OCI-LY7 (cell line): ENCODE measurements around the gene MRPL34. TPM values are rescaled to one million over a fixed set of nuclear protein-coding genes. Genes with fewer than 3 reads are reported as not detected.

Experiments used
- BruUV-seq: library from RNA; stranded (reverse); fragments of 400-500 nt; replicated peaks from 2 replicates; lab custom pipeline; 2021; lab: Mats Ljungman, UMichigan
- CTCF ChIA-PET: fragments of 300-600 bp; sonication (Branson Sonifier 250); formaldehyde crosslinking; loops from one replicate; lab custom pipeline; 2022; ENCODE audit warnings: antibody characterized with exemption; ENCODE audit not compliant: unreplicated experiment; lab: Charles Lee
- POLR2A ChIA-PET: fragments of 300-600 bp; sonication (Branson Sonifier 250); formaldehyde crosslinking; loops from one replicate; lab custom pipeline; 2022; ENCODE audit warnings: antibody characterized with exemption; lab: Charles Lee
- DNase-seq: peaks from one replicate; pipeline ENCODE4 v3.0.0-alpha.2; 2015; ENCODE audit warnings: low spot score
- H2AFZ ChIP-seq: fragments of 200-600 bp; sonication (generic), shearing (Covaris generic); 2 replicates; pipeline ENCODE4 v1.6.1; 2014; ENCODE audit warnings: mild to moderate bottlenecking, antibody characterized with exemption, low read length, moderate library complexity
- H3K27ac ChIP-seq: fragments of 200-600 bp; sonication (generic); 2 replicates; pipeline ENCODE4 v1.5.1; 2014; ENCODE audit warnings: mixed run types, low read depth, mild to moderate bottlenecking, moderate library complexity, low read length, inconsistent platforms; ENCODE audit not compliant: poor library complexity, severe bottlenecking
- H3K36me3 ChIP-seq: fragments of 200-600 bp; sonication (generic); 2 replicates; pipeline ENCODE4 v1.6.1; 2014; ENCODE audit warnings: mild to moderate bottlenecking, antibody characterized with exemption, low read length, moderate library complexity, mixed read lengths; ENCODE audit not compliant: insufficient read depth
- H3K4me1 ChIP-seq: fragments of 200-600 bp; sonication (generic); 2 replicates; pipeline ENCODE4 v1.5.1; 2014; ENCODE audit warnings: mild to moderate bottlenecking, low read length; ENCODE audit not compliant: insufficient read depth, poor library complexity, severe bottlenecking
- H3K4me2 ChIP-seq: fragments of 200-600 bp; sonication (generic); 2 replicates; pipeline ENCODE4 v1.6.1; 2014; ENCODE audit warnings: mild to moderate bottlenecking, low read length
- H3K4me3 ChIP-seq: fragments of 200-600 bp; sonication (generic); 2 replicates; pipeline ENCODE4 v1.5.1; 2014; ENCODE audit warnings: mild to moderate bottlenecking, low read depth, low read length; ENCODE audit not compliant: poor library complexity, severe bottlenecking
- H3K79me2 ChIP-seq: fragments of 200-600 bp; sonication (generic); 2 replicates; pipeline ENCODE4 v1.6.1; 2016; ENCODE audit warnings: low read depth, mild to moderate bottlenecking, low read length, moderate library complexity, mixed read lengths; ENCODE audit not compliant: insufficient read depth
- H3K9me2 ChIP-seq: fragments of 200-600 bp; sonication (generic); 2 replicates; pipeline ENCODE4 v1.6.1; 2016; ENCODE audit warnings: mild to moderate bottlenecking, low read length, mixed read lengths; ENCODE audit not compliant: insufficient read depth
- H3K9me3 ChIP-seq: fragments of 200-600 bp; sonication (generic); 2 replicates; pipeline ENCODE4 v1.6.1; 2014; ENCODE audit warnings: mild to moderate bottlenecking, mixed run types, low read length, mixed read lengths
- H4K20me1 ChIP-seq: fragments of 200-600 bp; sonication (generic); 2 replicates; pipeline ENCODE4 v1.6.1; 2014; ENCODE audit warnings: mild to moderate bottlenecking, antibody characterized with exemption, low read length, moderate library complexity, mixed read lengths; ENCODE audit not compliant: insufficient read depth
- EZH2phosphoT487 ChIP-seq: fragments of 200-600 bp; sonication (generic); IDR thresholded peaks from 2 replicates; pipeline ENCODE4 v1.6.1; 2018; ENCODE audit warnings: low read depth, borderline replicate concordance, mild to moderate bottlenecking, mixed run types, antibody characterized with exemption, low read length, moderate library complexity, mixed read lengths
- intact Hi-C: fragments of 100-400 bp; cut with micrococcal nuclease; formaldehyde crosslinking; loops from one replicate; pipeline ENCODE4 v1.10.0; 2022; ENCODE audit not compliant: unreplicated experiment
- total RNA-seq, 2 experiments: library from RNA; depleted of rRNA in 1 of 2; stranded (reverse); fragments of >200 nt in 1 of 2; shearing (Covaris generic) in 1 of 2; gene quantifications; 2 replicates each; pipeline ENCODE4 v1.2.3, GENCODE V29; 2014 to 2022
- TF ChIP-seq, protein P1 (sequence below): fragments of 200-600 bp; sonication (generic); conservative IDR thresholded peaks from 2 replicates; pipeline ENCODE4 v1.5.1; 2014; ENCODE audit warnings: mild to moderate bottlenecking, antibody characterized with exemption, low read length, moderate library complexity, mixed read lengths

MRPL34 gene
- total RNA-seq, 2 experiments from 2014 or later = 173 to 174 TPM

DNA sequence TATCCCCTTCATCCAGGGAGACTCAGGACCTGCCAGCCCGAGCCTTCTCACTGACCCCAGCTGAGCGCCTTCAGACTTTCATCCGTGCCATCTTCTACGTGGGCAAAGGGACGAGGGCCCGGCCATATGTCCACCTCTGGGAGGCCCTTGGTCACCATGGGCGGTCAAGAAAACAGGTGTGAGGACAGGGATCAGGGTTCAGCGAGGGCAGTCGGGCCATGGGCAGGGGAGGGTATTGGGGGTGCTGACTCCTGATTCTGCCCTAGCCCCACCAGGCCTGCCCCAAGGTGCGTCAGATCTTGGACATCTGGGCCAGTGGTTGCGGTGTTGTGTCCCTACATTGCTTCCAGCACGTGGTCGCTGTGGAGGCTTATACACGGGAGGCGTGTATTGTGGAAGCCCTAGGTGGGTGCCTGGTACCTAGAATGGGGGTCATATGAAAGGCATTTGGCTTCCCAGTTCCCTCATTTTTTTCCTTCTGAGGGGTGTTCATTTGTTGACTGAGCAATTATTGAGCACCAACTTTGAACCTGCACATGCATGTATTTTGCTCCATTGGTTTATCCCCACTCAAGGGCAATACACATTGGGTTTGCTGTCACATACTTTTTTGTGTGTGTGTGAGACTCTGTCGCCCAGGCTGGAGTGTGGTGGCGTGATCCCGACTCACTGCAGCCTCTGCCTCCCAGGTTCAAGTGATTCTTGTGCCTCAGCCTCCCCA is 20.1 kb upstream of the MRPL34 start:
- Histone ChIP-seq H3K9me2 (no peaks in the 10 kb centered on the region), H3K4me2 (no peak overlapping the region), H3K4me1 (peaks cover 16% of the 10 kb centered on the region), H3K27ac (no peak overlapping the region), H2AFZ (no peak overlapping the region), H3K9me3 (no peaks in the 10 kb centered on the region), H4K20me1 (no peaks in the 10 kb centered on the region), H3K79me2 (peaks cover 13% of the 10 kb centered on the region; the same call in 1 of the 2 replicates), H3K4me3 (no peak overlapping the region), H3K36me3 (peaks cover 41% of the 10 kb centered on the region)
- no TSS peak for BruUV-seq
- POLR2A ChIA-PET = no interaction called here
- intact Hi-C loops = no loop called here
- no peak for TF ChIP-seq EZH2phosphoT487
- TF ChIP-seq, protein P1, sequence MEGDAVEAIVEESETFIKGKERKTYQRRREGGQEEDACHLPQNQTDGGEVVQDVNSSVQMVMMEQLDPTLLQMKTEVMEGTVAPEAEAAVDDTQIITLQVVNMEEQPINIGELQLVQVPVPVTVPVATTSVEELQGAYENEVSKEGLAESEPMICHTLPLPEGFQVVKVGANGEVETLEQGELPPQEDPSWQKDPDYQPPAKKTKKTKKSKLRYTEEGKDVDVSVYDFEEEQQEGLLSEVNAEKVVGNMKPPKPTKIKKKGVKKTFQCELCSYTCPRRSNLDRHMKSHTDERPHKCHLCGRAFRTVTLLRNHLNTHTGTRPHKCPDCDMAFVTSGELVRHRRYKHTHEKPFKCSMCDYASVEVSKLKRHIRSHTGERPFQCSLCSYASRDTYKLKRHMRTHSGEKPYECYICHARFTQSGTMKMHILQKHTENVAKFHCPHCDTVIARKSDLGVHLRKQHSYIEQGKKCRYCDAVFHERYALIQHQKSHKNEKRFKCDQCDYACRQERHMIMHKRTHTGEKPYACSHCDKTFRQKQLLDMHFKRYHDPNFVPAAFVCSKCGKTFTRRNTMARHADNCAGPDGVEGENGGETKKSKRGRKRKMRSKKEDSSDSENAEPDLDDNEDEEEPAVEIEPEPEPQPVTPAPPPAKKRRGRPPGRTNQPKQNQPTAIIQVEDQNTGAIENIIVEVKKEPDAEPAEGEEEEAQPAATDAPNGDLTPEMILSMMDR = no peak
- DNase-seq = no peak
- CTCF ChIA-PET = no interaction called here

DNA sequence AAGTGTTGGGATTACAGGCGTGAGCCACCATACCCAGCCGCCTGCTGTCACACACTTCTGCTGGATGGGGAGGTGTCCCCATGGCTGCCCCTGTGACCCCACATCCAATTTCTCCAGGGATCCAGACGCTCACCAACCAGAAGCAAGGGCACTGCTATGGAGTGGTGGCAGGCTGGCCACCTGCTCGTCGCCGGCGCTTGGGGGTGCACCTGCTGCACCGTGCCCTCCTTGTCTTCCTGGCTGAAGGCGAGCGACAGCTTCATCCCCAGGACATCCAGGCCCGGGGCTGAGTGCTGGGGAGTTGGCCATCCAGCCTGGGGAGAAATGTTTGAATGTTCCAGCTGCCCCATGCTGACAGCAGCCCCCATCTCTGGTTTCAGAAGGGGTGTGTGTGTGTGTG is 19.4 kb upstream of the MRPL34 start:
- peaks cover 13% of the 10 kb centered on the region; the same call in 1 of the 2 replicates for H3K79me2 ChIP-seq
- H3K36me3 ChIP-seq = peaks cover 41% of the 10 kb centered on the region
- H3K9me3 ChIP-seq = no peaks in the 10 kb centered on the region
- TF ChIP-seq, protein P1 = no peak
- no peak for TF ChIP-seq EZH2phosphoT487
- ChIA-PET CTCF (interaction anchor here (0.6 kb wide), 1 partner anchor 23 kb away, joined by 3 read pairs; no protein-coding TSS in a partner anchor), POLR2A (no interaction called here)
- H3K4me2 ChIP-seq = no peak overlapping the region
- no peak overlapping the region for H2AFZ ChIP-seq
- peaks cover 9% of the 10 kb centered on the region for H3K4me1 ChIP-seq
- no peak for DNase-seq
- H3K9me2 ChIP-seq = no peaks in the 10 kb centered on the region
- no peak overlapping the region for H3K27ac ChIP-seq
- H3K4me3 ChIP-seq = no peak overlapping the region
- intact Hi-C loops = no loop called here
- no TSS peak for BruUV-seq
- no peaks in the 10 kb centered on the region for H4K20me1 ChIP-seq

DNA sequence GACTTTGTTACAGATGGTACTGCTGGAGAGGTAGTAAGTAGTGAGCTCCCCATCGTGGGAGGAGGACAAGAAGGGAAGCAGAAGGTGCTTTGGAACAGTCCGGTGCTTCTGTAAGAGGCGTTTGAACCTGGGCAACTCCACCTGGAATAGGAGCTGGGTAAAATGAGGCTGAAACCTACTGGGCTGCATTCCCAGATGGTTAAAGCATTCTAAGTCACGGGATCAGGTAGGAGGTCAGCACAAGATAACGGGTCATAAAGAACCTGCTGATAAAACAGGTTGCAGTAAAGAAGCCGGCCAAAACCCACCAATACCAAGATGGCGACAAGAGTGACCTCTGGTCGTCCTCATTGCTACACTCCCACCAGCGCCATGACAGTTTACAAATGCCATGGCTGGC is 18.9 kb upstream of the MRPL34 start:
- DNase-seq = no peak
- no peak overlapping the region for H3K27ac ChIP-seq
- no peak overlapping the region for H2AFZ ChIP-seq
- H3K4me1 ChIP-seq = peaks cover 6% of the 10 kb centered on the region
- H3K36me3 ChIP-seq = peaks cover 41% of the 10 kb centered on the region
- intact Hi-C loops = no loop called here
- no peaks in the 10 kb centered on the region for H4K20me1 ChIP-seq
- CTCF ChIA-PET = interaction anchor here (0.6 kb wide), 1 partner anchor 23 kb away, joined by 3 read pairs; no protein-coding TSS in a partner anchor
- POLR2A ChIA-PET = interaction anchor here (0.7 kb wide), 1 partner anchor 20 kb away, joined by 4 read pairs; no protein-coding TSS in a partner anchor
- peaks cover 13% of the 10 kb centered on the region; the same call in 1 of the 2 replicates for H3K79me2 ChIP-seq
- no TSS peak for BruUV-seq
- no peaks in the 10 kb centered on the region for H3K9me3 ChIP-seq
- H3K4me3 ChIP-seq = no peak overlapping the region
- TF ChIP-seq, protein P1 = no peak
- TF ChIP-seq EZH2phosphoT487 = no peak
- no peak overlapping the region for H3K4me2 ChIP-seq
- no peaks in the 10 kb centered on the region for H3K9me2 ChIP-seq
